Stimulated activated CD4-positive, alpha-beta T cell treated with anti-CD3 and anti-CD28 coated beads, Interleukin-2, amount 100 ng/mL, for 48 hours (primary cell): ENCODE data around the gene CCNH.
A peak's percentile ranks its signal among the peaks of the same experiment; 100 is the strongest.

Source experiments
- DNase-seq, 2 donors: peaks; one replicate each; pipeline ENCODE4 v3.0.0-alpha.2; 2020

The CCNH gene

GRCh38 chr5:87412630-87413342, at the start of gene CCNH:
TSS of gene CCNH (minus strand) at chr5:87412930. CDS start at chr5:87412794, 136 bp downstream.
- DNase-seq: peak; percentile 90 to 93

GRCh38 chr5:87457706-87458105, 45.0 kb upstream of the CCNH start:
- DNase-seq: no peak

DNA sequence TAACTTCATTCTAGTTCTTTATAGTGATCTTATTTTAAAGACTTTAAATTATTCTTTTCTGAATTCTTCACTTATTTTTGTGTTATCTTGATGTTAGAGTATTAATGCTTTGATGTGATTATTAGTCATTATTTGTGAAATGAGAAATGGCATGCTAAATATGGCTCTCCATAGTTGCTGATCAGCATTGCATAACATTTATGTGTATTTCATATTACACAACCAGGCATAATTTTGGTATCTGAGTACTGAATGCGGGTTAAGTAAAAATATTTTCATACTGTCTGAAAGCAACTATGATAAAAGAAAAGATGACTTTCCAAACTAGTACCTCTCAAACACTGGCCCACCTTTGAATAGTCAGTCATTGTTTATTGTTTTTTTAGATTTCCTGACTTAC, 41.1 kb upstream of the CCNH start:
- no peak for DNase-seq

- DNase-seq: no peak
Measured at GRCh38 chr5:87452837-87453236, 40.1 kb upstream of the CCNH start.

- DNase-seq: no peak
Measured at GRCh38 chr5:87442419-87442818, 29.7 kb upstream of the CCNH start.

GRCh38 chr5:87438231-87438630, 25.5 kb upstream of the CCNH start:
- no peak for DNase-seq

GRCh38 chr5:87437724-87438123, 25.0 kb upstream of the CCNH start:
- DNase-seq: no peak

DNA sequence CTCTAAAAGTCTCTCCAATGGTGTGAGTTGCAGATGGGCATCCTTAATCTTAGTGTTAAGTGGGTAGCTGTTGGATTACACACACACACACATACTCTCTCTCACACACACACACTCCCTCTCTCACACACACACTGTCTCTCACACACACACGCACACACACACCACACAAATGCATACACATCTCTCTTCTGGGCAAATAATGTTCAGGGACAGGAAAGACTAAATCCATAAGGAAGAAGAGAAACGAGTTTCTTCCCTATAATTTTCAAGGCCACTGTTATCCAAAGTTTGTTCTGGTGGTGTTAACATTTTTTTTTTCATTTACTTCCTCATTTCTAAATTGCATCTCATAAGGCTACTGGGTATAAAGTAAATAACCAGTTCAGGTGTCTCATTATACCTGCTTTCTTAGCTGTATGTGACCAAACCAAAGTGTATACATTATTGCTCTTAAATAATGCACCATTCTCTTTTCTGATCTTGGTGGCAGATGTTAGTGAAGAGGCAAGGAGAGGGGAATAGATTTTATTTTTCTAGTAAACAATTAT, 22.5 kb upstream of the CCNH start:
- no peak for DNase-seq

DNA sequence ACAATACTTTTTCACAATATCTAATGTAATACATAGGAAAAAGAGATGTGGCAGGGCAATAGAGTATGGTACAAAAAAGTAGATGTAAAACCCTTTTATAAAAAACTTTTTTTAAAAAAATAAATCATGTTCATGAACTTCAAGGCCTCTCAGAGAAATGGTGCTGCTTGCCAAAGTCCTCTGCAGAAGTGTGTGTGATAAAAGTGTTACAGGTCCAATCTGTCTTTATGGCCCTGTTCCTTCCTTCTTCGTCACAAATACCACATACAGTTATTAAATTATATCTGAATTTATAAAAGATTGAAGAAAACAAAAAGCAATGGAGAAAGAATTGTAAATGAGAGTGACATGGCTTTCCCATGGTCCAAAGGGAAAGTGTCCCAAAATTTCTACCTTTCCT, 21.7 kb upstream of the CCNH start:
- DNase-seq: no peak

GRCh38 chr5:87433945-87434344, 21.2 kb upstream of the CCNH start:
- no peak for DNase-seq

DNA sequence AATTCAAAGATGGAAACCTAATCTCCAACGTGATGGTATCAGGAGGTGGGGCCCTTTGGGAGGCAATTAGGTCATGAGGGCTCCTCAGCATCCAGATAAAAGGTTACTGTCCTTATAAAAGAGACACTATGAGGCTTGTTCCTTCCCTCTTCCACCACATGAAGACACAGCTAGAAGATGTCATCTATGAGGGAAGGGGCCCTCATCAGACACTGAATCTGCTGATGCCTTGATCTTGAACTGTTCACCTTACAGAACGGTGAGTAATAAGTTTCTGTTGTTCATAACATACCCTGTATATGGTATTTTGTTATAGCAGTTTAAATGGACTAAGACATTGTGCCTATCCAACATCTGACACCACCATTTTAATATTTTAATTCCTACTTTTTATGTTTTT, 19.7 kb upstream of the CCNH start:
- no peak for DNase-seq

DNA sequence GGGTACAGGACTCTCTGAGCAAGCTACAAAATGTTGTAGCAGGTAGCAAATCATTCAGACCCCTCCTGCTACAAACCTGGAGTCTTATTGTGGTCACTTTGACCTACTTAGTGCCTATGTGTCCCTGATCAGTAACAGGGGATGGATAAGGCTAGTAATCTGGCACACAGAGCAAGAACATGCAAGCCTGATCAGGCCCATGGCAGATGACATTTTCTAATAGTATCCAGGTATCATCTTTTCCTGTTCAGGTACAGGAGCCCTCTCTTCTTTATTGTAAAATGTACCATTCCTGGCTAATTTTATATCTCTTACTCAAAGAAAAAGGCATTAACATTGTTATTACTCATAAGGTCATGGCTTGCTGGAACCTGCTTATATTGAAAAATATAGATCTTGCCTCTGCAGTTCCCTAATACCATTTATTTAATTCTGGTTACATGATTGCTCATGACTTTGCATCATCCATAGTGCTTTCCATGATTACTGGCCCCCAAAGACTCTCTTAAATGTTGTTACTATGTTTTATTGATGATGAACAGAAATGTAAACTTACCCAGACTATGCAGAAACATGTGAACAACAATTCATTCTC, 18.2 kb upstream of the CCNH start:
- no peak for DNase-seq

GRCh38 chr5:87423755-87424154, 11.0 kb upstream of the CCNH start:
- no peak for DNase-seq

- no peak for DNase-seq
Measured at GRCh38 chr5:87421307-87421706, 8.6 kb upstream of the CCNH start.

DNA sequence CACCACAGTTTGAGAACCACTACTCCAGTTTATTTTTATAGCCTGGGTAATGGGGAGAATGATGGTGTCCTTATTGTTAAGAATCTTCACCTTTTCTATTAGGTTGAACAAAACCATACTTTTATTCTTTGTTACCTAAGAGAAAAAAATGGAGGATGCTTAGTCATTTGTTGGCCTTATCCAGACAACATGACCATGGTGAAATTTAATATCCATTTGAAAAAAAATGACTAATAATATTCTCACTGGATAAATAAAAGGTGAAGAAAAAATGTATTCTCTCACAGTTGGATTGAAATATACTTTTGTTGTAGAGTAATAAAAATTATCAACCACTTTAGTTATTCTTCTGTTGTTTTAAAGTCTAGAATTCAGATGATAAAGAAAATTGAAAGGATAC, 5.8 kb upstream of the CCNH start:
- DNase-seq: no peak

- no peak for DNase-seq
Measured at GRCh38 chr5:87413343-87413645, 564 bp upstream of the CCNH start.

- peak; percentile 4 to 22 for DNase-seq
Measured at GRCh38 chr5:87411973-87412629, 629 bp downstream of the CCNH start.

- DNase-seq: no peak
Measured at GRCh38 chr5:87411586-87411972, 1.2 kb downstream of the CCNH start.

- DNase-seq: no peak
Measured at GRCh38 chr5:87410931-87411330, 1.8 kb downstream of the CCNH start.

GRCh38 chr5:87408204-87408603, 4.5 kb downstream of the CCNH start:
- no peak for DNase-seq

DNA sequence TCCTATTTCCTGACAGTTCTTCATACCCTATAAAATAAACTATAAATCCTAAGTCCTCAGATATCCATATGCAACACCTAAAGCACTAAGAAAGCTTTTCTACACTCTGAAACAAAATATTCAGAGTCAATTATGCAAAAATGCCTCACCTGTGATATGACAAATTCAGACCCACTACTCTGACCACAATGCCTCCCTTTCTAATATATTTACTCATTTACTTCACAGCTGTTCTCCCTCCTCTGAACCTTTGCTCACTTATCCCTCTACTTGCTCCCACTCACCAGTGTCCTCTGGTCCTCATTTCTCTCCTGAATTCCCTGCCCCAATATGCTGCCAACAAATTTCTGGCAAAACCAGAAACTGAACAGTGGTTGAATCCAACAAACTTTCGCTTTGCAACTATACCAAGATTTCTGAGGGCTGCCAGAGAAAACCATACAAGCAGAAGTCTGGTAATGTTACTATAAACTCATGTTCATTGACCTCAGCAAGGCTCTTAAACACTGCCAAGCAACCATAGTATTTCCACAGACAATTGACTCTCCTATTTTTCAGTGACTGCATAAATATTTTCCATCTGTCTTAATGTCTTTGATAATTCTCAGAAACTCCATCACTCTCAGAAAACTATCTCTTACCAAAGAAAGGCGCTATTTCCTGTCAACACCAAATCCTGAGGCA, 7.1 kb downstream of the CCNH start:
- DNase-seq: no peak

DNA sequence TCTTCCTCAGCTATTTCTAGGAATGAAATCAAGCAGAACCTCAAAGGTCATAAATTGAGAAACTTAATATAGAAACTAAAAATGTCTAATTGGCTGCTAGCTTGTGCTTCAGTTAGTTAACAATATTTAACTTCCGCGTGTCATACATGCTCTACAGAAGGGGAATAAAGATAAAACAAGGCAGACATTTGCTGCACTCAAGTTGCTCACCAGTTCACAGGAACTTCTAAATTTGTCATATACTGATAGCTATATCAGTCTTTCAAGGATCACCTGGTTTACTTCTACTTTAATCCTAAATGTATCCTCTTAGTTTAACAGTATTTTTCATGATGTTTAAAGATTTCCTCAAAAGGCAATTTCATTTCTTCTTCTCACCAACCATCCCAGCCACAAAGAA, 8.4 kb downstream of the CCNH start:
- DNase-seq: no peak

- DNase-seq: no peak
Measured at GRCh38 chr5:87403899-87404298, 8.8 kb downstream of the CCNH start.

DNA sequence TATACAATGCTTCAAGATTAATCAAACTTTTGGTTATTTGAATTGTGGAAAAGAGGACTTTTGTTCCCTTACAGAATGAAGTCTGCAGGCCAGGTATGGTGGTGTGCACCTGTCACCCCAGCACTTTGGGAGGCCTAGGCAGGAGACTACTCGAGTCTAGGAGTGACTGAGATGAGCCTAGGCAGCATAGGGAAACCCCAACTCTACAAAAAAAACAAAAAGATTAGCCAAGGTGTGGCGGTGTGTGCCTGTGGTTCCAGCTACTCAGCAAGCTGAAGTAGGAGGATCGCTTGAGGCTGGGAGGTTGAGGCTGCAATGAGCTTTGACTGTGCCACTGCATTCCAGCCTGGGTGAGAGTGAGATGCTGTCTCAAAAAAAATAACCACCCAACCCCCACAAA, 9.3 kb downstream of the CCNH start:
- DNase-seq: no peak
